TTC549 (cell line): ENCODE results near the gene VASH1.

Experiments used
- FAIRE-seq: peaks from 2 replicates; lab custom pipeline; 2012; peaks lifted over from hg19 to GRCh38; lab: Jason Lieb, UNC

The VASH1 gene

DNA sequence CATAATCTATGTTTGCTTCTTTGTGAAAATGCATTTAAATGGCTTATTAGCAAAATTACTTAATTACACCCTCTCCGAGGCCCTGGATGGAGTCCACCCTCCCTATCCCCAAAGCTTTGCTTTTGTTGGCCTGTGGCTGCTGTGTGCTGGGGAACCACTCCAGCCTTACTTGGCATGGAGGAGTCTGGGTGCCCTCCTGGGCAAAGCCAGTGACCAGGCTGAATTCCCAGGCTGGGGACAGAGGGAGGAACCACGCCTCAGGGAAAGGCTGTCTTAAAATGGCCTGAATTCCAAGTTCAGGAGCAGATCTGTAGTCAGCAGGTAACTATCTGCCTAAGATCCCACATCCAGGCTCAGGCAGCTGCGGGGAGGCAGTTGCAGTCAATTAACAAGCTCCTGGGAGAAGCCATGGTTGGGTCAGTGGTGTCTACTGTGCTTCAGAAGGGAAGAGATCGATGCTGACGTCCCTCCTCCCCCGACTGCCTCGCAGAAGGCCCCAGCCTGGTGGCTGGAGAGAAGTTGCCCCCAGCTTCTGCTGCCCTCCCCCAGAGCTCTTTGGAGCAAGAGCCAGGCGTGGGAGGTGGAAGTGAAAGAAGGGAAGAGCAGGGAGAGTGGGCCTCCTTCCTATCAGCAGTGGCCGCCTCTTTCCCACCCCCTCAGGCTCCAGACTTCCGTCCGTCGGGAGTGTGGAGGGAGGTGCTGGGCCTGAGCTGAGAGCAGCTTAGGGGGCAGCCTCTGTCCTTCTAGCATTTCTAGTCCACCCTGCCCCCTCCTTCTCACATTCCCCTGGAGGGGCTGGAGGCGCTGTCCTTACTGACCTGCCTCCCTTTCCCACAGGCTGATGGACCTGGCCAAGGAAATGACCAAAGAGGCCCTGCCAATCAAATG is 11.3 kb downstream of the VASH1 start:
- FAIRE-seq: no peak

GRCh38 chr14:76773188-76773885 is 12.1 kb downstream of the VASH1 start:
- FAIRE-seq: no peak

GRCh38 chr14:76773956-76774820 is 12.9 kb downstream of the VASH1 start:
- no peak for FAIRE-seq

GRCh38 chr14:76774821-76775694 is 13.8 kb downstream of the VASH1 start:
- no peak for FAIRE-seq

DNA sequence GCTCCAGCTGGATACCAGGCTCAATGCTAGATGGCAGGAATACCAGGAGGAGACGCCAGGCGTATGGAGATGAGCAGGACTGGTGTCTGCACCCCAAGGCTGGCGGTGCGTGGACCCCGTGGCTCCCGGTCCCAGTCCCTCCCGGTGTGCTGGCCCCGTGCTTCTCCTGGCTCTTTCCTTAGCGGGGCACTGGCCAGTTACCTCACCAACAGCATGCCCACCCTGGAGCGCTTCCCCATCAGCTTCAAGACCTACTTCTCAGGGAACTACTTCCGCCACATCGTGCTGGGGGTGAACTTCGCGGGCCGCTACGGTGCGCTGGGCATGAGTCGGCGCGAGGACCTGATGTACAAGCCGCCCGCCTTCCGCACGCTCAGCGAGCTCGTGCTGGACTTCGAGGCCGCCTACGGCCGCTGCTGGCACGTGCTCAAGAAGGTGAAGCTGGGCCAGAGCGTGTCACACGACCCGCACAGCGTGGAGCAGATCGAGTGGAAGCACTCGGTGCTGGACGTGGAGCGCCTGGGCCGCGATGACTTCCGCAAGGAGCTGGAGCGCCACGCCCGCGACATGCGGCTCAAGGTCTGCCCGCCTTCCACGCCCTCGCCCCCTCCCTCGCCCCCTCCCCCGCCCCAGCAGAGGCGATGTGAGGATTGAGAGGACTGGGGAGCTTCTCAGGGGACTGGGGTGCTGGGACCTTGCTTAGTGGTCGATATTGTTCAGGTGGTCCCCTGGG is 14.6 kb downstream of the VASH1 start:
- no peak for FAIRE-seq

GRCh38 chr14:76776428-76777251 is 15.4 kb downstream of the VASH1 start:
- FAIRE-seq: no peak

DNA sequence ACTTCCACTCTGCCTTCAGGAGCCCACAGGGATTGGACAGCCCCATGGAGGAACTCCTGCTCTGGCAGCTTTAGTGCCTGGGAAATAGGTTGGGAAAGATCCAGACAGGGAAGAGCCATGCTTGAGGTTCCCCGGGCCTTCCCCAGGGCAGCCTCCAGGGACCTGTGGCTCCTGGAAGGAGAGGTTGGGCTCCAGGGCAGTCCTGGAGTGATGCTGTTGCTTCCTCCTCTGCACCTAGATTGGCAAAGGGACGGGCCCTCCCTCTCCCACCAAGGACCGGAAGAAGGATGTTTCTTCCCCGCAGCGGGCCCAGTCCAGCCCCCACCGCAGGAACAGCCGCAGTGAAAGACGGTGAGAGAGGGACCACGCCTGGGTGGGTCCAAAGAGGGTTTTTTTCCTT is 16.5 kb downstream of the VASH1 start:
- no peak for FAIRE-seq

- no peak for FAIRE-seq
Observed at GRCh38 chr14:76778546-76779215, 17.4 kb downstream of the VASH1 start.

DNA sequence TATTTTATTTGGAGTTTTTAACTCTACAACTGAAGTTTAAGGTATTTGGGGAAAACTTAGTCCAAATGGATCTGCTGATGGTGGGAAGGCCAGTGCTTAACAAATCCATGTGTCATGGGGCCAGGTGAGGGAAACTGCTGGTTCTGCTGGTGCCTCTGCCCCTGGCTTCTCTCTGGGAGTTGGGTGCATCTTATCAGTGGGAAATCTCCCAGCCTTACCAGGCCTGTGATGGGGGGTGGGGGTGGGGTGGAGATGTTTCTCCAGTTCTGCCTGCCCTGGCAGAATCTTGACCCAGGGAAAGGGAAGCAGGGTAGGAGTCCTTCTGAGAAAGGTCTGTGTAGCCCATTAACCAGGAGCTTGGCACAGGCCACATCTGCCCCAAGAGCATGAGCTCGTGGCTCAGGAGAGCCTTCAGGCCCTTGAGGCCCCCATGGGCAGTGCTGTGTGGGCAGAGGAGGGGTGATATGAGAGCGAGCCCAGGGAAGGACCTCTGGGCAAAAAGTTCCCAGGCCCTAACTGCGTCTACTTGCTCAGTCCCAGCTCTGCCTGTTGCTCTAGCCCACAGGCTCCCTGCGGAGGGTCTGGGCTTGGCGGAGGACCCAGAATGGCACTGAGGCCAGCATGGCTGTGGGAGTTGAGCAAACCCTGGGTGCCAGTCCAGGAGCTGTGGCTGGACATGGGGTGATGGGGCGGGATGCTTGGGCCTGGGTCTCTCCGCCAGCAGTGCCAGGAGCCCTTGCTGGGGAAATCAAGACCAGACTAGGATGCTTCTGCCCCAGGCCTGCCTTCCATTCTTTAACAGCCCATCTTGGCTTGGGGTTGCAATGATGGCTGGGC is 18.2 kb downstream of the VASH1 start:
- no peak for FAIRE-seq

GRCh38 chr14:76780058-76780345 is 18.7 kb downstream of the VASH1 start:
- FAIRE-seq: no peak

DNA sequence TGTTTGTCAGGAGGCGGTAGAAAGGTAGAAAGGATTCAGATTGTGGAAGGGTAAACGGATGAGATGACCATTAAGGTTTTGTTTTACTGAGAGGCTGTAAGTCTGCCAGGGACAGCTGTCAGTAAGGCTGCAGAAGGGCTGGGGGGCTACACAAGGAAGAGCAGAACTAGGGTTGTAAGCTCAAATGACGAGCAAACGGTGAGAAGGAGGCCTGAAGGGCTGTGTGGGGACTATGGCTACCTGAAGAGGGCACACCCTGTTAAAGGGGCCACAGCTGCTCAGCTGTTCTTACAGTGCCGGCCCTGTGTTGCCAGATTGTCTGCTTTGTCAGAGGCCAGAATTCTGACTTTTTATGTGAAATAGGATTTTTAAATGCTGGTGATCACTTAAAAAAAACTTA is 19.1 kb downstream of the VASH1 start:
- no peak for FAIRE-seq

DNA sequence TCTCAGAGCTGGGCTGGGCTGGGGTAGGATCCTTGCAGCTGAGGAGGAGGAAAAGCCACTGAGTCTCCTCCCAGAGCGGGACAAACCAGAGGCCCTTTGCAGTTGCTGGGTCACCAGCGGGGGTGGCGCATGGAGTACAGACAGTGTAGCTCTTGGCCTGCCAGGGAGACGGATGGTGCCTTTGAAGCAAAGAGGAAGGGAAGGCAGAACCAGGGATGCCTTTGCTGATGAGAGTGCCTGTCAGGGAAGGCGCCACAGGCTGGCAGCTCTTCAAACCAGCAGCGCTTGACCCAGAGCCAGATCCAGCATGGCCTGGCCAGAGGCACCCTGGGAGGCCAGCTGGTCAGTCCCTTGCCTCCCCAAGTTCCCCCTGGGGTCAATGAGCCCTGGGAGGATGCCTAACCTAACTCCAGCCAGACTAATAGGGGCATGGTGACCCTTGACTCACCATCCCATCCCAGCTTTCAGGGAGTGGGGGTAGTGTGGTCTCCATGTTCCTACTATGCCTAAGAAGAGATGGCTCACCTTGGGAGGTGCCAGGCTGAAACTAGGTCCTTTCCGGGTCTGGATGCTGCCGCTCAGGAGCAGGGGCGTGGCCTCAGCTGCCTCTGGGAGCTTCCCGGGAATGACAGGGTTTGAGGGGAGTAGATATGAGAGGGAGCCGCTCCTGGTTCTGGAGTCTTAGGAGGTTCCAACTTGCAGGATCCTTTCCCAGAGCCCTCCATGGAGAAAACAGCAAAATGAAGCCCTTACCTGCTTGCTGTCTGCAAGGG is 19.8 kb downstream of the VASH1 start:
- FAIRE-seq: no peak

DNA sequence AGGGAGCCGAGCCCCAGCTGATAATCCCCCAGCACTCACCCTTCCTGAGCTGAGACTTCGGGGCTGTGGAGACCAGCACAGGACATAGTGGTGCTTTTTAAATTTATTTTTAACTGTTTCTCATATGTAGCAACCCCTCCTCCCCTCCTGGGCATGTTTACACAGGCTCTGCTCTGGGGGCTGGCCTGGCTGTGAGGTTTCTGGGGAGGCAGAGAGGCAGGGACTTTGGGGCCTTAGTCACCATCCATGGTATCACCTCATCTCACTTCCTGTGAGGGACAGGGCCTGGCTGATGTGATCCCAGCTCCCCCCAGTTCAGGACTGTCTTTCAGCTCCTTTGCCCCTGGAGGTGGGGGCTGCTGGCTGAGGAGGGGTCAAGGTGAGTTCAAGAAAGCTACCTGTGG is 20.4 kb downstream of the VASH1 start:
- no peak for FAIRE-seq

- no peak for FAIRE-seq
Observed at GRCh38 chr14:76782115-76782884, 21.0 kb downstream of the VASH1 start.

DNA sequence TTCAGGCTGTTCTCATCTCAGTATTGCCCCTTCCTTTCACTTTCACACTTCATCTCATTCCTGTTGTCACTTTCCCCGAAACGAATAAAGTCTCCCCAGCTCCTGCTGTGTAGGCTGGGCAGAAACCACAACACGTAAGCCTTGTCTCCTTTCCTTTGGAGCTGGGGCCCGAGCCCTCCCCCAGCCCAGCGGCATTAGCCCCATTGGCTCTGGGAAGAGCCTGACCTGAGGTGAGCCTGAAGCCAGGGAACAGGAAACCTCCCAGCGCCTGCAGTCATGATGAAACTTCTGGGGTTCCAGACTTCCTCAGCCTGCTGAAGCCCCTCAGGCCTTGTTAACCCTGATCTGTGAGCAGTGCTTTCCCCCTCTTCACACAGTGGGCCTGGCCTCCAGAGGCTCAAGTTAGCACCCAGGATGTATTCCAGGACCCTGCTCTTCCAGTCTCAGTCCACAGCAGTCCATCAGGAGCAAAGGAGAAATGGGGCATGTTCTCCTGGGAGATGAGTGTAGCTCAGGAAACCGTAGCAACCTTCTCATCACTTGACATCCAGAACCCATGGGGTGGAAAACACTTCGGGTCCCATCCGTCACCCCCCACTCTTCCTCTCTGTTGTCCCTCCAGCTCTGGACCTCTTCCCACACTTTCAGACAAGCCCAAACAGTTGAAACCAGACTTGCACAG is 21.8 kb downstream of the VASH1 start:
- FAIRE-seq: no peak

DNA sequence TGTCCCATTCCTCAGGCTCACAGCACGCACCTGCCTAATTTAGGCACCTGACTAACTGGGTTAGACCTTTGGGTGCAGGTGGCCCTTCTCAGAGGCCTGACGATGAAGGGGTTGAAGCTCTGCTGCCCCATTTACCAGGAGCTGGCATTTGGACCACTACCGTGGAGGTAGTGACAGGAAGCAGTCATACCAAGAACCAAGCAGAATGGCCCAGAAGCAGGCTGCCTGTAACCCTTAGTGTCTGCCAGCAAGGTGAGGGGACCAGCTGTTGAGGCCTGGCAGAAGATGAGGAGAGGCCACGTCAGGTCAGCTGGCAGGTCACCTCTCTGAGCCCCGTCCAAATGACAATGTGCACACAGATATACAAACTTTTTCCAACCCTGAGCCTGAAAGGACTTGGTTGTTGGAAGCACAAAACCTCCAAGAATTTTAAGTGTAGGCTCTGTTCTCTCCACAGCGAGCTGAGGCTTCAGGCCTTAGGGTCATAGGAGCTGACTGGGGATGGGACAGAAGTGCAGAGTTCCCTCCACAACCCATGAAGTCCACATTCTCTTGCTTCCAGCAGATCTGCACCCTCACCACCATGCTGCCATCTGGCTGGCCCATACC is 23.1 kb downstream of the VASH1 start:
- no peak for FAIRE-seq
